Body of pancreas (tissue), 4 donors: ENCODE measurements around the gene LRFN5. TPM values are rescaled to one million over a fixed set of nuclear protein-coding genes. Genes with fewer than 3 reads are reported as not detected.
"Not testable (repeated sequence)": the region's sequence is repeated elsewhere in the genome, so short reads cannot be mapped to it uniquely, and the experiment has no call there.

Experiments used
- ATAC-seq: fragments of 150-250 bp; one replicate; pipeline ENCODE4 v1.9.1; 2016
- DNase-seq, 4 donors: peaks; one replicate each; pipeline ENCODE4 v3.0.0-alpha.2; 2019
- H3K27ac ChIP-seq, 4 donors: fragments of 200-600 bp; sonication (generic); 1 replicate in 3 of 4; 2 replicates in 1 of 4; pipeline versions ENCODE4 v1.5.1 to v1.6.1; 2016 to 2019; ENCODE audit warnings: mild to moderate bottlenecking in 1 of 4, mixed read lengths in 1 of 4, moderate library complexity in 1 of 4
- H3K27me3 ChIP-seq, 2 donors: fragments of 200-600 bp; sonication (generic); one replicate each; pipeline ENCODE4 v1.6.0; 2016; ENCODE audit warnings: mild to moderate bottlenecking in 1 of 2
- H3K36me3 ChIP-seq, 2 donors: fragments of 200-600 bp; sonication (generic); replicated peaks in 1 of 2; 2 replicates each; pipeline ENCODE4 v1.5.1; 2016; ENCODE audit warnings: low read depth in 2 of 2; ENCODE audit not compliant: insufficient read depth in 1 of 2
- H3K4me1 ChIP-seq: fragments of 200-600 bp; sonication (generic); one replicate; pipeline ENCODE4 v1.6.0; 2016
- H3K4me3 ChIP-seq, 2 donors: fragments of 200-600 bp; sonication (generic); 1 replicate in 1 of 2; 2 replicates in 1 of 2; pipeline ENCODE4 v1.5.1; 2016 to 2019
- H3K9me3 ChIP-seq, 3 donors: fragments of 200-600 bp; sonication (generic); 1 replicate in 2 of 3; 2 replicates in 1 of 3; pipeline ENCODE4 v1.5.1; 2016
- POLR2A ChIP-seq, 3 donors: fragments of 450-650 bp; IDR thresholded peaks; one replicate each; pipeline ENCODE4 v1.6.1; 2016; ENCODE audit warnings: antibody characterized with exemption in 3 of 3, mild to moderate bottlenecking in 2 of 3
- WGBS, 2 donors: methylation state at CpG; one replicate each; pipeline ENCODE4 v1.1.5; 2017; 5-methylcytosine and 5-hydroxymethylcytosine counted together
- intact Hi-C: fragments of 100-400 bp; cut with DNase I; formaldehyde crosslinking; loops from one replicate; pipeline ENCODE4 v1.15.1; 2023
- total RNA-seq, 2 donors: library from RNA; depleted of rRNA; stranded (reverse); fragments of >200 nt; gene quantifications; one replicate each; pipeline ENCODE4 v1.1.0, GENCODE V29; 2016
- TF ChIP-seq, protein P1 (sequence below), 7 experiments: fragments of 450-650 bp in 4 of 7; fragments of 200-600 bp in 3 of 7; sonication (generic) in 3 of 7; IDR thresholded peaks; one replicate each; pipeline ENCODE4 v1.5.1; 2016 to 2019; ENCODE audit warnings: antibody characterized with exemption in 7 of 7

The LRFN5 gene
- total RNA-seq, 2 donors from 2014 or later = 0.52 to 4.9 TPM

DNA sequence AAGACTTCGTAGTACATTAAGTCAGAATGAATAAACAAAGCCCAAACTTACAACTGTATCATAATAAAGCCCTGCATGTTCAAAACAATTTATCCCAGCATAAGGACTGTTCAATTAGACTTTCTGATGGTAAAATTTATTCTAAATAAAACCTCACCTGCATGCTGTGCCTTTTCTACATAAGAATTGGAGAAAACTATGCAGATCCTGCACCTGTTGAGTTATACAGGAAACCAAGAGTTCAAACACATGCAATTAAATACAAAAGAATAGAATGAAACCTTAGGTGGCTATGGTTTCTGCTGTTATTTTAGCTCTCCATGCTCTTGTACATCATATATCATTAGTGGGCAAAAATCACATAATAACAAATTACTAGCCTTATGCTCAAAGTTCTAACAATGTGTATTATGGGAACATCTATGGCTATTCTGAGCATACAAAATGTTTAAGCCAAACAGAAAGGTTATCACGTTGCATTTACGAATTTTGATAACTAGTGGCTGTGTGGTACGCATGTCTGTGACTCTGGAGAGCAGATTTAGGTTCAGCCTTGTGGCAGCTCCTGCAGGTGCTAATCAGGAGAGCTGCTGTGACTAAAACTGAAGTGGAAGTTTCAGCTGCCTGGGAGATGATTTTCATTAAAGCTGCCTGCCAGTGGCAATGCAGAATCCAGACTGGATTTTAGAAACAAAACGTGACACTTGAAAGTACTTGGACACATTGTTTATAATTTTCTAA, 36.1 kb upstream of the LRFN5 start:
- TF ChIP-seq POLR2A (IDR thresholded peaks at IDR 0.05) = no peak
- TF ChIP-seq, protein P1, sequence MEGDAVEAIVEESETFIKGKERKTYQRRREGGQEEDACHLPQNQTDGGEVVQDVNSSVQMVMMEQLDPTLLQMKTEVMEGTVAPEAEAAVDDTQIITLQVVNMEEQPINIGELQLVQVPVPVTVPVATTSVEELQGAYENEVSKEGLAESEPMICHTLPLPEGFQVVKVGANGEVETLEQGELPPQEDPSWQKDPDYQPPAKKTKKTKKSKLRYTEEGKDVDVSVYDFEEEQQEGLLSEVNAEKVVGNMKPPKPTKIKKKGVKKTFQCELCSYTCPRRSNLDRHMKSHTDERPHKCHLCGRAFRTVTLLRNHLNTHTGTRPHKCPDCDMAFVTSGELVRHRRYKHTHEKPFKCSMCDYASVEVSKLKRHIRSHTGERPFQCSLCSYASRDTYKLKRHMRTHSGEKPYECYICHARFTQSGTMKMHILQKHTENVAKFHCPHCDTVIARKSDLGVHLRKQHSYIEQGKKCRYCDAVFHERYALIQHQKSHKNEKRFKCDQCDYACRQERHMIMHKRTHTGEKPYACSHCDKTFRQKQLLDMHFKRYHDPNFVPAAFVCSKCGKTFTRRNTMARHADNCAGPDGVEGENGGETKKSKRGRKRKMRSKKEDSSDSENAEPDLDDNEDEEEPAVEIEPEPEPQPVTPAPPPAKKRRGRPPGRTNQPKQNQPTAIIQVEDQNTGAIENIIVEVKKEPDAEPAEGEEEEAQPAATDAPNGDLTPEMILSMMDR (IDR thresholded peaks at IDR 0.05) = no peak
- DNase-seq (no peak), ATAC-seq (no peak)
- no peaks in the 10 kb centered on the region for H3K9me3 ChIP-seq
- H3K4me1 ChIP-seq = no peaks in the 10 kb centered on the region
- H3K4me3 ChIP-seq = no peak overlapping the region
- H3K27ac ChIP-seq = no peak overlapping the region
- no peaks in the 10 kb centered on the region for H3K27me3 ChIP-seq
- no peaks in the 10 kb centered on the region for H3K36me3 ChIP-seq
- intact Hi-C loops = no loop called here
- 34 to 35% methylated on average over 5 of the region's 5 CpGs for WGBS, 2 donors

DNA sequence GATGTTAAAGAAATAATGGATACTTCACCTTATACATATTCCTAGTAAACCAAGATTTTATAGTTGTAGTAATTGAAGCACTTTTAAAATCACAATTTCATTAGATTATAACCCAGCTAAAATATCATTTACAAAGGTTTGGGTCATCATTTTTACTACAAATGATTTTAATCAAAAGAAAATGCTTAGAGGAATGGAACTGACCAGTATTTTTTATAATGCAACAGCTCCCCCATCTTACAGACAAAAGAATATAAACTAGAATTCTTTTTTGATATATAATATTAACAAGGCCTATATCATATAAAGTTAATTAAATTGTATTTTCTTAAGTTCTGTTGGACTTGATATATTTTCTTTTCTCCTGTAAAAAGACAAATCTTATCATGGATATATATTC, 20.4 kb upstream of the LRFN5 start:
- DNase-seq (no peak), ATAC-seq (no peak)
- H3K27me3 ChIP-seq = no peaks in the 10 kb centered on the region
- no peaks in the 10 kb centered on the region for H3K36me3 ChIP-seq
- intact Hi-C loops = no loop called here
- H3K4me1 ChIP-seq = no peaks in the 10 kb centered on the region
- H3K4me3 ChIP-seq = no peak overlapping the region
- no peaks in the 10 kb centered on the region for H3K9me3 ChIP-seq
- TF ChIP-seq POLR2A (IDR thresholded peaks at IDR 0.05) = no peak
- TF ChIP-seq, protein P1 (IDR thresholded peaks at IDR 0.05) = no peak
- no peak overlapping the region for H3K27ac ChIP-seq

DNA sequence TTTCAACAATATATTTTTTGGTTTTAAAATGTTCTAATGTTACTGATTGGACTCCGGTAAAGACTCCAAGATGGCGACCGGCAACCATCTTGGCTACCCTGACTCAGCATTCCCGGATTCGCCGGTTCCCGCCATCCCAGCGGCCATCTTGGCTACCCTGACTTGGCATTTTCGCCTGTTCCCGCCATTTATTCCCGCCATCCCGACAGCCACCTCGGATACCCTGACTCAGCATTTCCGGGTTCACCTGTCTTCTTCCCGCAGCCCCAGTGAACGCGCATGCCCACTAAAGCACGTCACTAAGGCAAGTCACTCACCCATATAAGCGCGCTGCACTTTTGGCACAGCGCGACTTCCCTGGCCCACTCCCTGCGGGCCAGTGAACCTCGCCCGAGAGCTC, 9.0 kb upstream of the LRFN5 start:
- Histone ChIP-seq H3K4me1 (no peaks in the 10 kb centered on the region), H3K27ac (no peak overlapping the region), H3K9me3 (no peaks in the 10 kb centered on the region), H3K27me3 (no peaks in the 10 kb centered on the region), H3K4me3 (no peak overlapping the region), H3K36me3 (no peaks in the 10 kb centered on the region)
- TF ChIP-seq POLR2A (IDR thresholded peaks at IDR 0.05) = no peak
- TF ChIP-seq, protein P1 (IDR thresholded peaks at IDR 0.05) = no peak
- intact Hi-C loops = no loop called here
- DNase-seq = peak in 1 of 4 donors; percentile 74
- 79 to 90% methylated on average over 24 to 25 of the region's 25 CpGs for WGBS, 2 donors
- ATAC-seq = no peak

DNA sequence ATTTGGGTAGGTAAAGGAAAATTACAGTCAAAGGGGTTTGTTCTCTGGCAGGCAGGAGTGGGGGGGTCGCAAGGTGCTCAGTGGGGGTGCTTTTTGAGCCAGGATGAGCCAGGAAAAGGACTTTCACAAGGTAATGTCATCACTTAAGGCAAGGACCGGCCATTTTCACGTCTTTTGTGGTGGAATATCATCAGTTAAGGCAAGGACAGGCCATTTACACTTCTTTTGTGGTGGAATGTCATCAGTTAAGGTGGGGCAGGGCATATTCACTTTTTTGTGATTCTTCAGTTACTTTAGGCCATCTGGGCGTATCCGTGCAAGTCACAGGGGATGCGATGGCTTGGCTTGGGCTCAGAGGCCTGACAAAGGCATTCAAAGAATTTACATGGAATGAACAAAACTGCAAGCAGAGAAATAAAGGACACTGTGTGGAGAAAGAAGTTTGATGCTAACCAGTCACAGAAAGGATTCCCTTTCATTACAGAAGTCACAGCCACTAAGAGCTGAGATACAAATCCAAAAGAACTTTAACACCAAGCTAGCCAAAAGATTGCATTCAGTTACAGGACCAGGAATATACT, 6.8 kb upstream of the LRFN5 start:
- H3K9me3 ChIP-seq, H3K36me3 ChIP-seq, H3K4me1 ChIP-seq, H3K27ac ChIP-seq, DNase-seq, H3K27me3 ChIP-seq, intact Hi-C loops, H3K4me3 ChIP-seq, ATAC-seq: not testable (repeated sequence)
- WGBS, 2 donors = 65 to 75% methylated on average over 6 of the region's 6 CpGs

DNA sequence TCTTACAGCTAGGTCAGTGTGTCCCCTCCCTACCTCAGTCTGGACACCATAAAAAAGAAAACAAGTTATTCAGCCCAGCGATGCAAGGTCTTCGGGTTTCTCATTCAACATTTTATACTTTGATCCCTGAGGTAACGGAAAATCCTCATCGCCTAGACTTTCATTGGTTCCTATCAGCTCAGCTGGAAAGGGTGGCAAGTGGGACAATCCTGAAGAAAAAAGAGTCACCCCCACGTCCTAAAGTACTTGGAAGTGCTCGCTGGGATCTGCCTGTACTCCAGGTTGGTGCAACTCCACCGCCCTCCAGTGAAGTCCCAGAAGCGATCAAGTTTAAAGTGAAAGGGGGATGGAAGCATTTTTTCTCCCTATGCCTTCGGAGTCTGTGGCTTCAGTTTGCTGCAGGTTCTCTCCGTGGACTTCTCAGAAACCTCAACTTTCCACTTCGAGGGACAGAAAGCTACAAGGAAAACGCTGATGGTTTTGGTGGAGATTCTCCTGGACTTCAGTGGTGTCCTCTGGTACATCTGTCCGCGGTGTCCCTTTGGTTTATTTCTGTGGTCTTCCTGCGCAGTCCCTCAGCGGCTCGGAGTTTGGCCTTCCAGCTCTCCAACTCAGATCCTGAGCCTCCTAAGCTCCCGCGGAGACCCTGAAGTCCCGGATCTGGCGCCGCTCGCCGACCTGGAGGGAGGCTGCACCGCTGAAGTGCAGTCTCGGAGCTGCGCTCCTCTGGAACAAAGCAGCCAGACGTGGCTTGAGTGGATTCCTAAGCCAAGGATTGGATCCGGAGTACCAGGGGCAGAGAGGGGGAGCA, 1.8 kb upstream of the LRFN5 start:
- Histone ChIP-seq H3K9me3 (no peaks in the 10 kb centered on the region), H3K27me3 (peaks cover 0 to 12% of the 10 kb centered on the region in 2 donors), H3K4me3 (peak overlapping the region in 1 of 2 donors; percentile 15), H3K27ac (no peak overlapping the region), H3K4me1 (peaks cover 42% of the 10 kb centered on the region), H3K36me3 (no peaks in the 10 kb centered on the region)
- 2 to 4% methylated on average over 29 of the region's 29 CpGs for WGBS, 2 donors
- intact Hi-C loops = no loop called here
- TF ChIP-seq, protein P1 (IDR thresholded peaks at IDR 0.05) = no peak
- TF ChIP-seq POLR2A (IDR thresholded peaks at IDR 0.05) = peak in 1 of 3 donors; percentile 11
- DNase-seq = peak in 2 of 4 donors; percentile 41 to 53
- peak; percentile 40 for ATAC-seq
